K562 (cell line): ENCODE data around the gene COX6B2. TPM values are rescaled to one million over a fixed set of nuclear protein-coding genes. Genes with fewer than 3 reads are reported as not detected.

Source experiments
- ATAC-seq: fragments of 200-7000 bp; cut with Tn5 transposase; 3 replicates; pipeline ENCODE4 v1.9.1; 2020; ENCODE audit warnings: moderate library complexity
- BruUV-seq: library from RNA; stranded (reverse); fragments of 400-500 nt; replicated peaks from 2 replicates; lab custom pipeline; 2021; lab: Mats Ljungman, UMichigan
- CTCF ChIA-PET: fragments of 300-600 bp; formaldehyde crosslinking; extraction: SDS; loops from one replicate; lab custom pipeline; 2021; ENCODE audit warnings: low intra/inter-chr PET ratio; lab: Yijun Ruan, JAX
- POLR2A ChIA-PET: fragments of 300-600, 350-650 bp; sonication (Branson Sonifier 250); formaldehyde crosslinking; extraction: SDS; loops from one replicate; lab custom pipeline; 2021; ENCODE audit warnings: antibody characterized with exemption, inconsistent platforms; lab: Yijun Ruan, JAX
- DNase-seq, 4 experiments: peaks; one replicate each; pipeline versions ENCODE4 v3.0.0 to v3.0.0-alpha.2; 2011 to 2018; ENCODE audit warnings: low spot score in 3 of 4, mixed read lengths in 3 of 4; ENCODE audit errors: extremely low read depth in 1 of 4
- FAIRE-seq: peaks from 2 replicates; lab custom pipeline; 2011; peaks lifted over from hg19 to GRCh38; lab: Jason Lieb, UNC
- H2AFZ ChIP-seq: 2 replicates; pipeline ENCODE4 v1.6.0; 2011; ENCODE audit warnings: low read depth, low read length, control low read depth, inconsistent platforms
- H3K27ac ChIP-seq: fragments of 200-600 bp; 3 replicates; pipeline ENCODE4 v1.8.0; 2011; ENCODE audit warnings: low read depth, mild to moderate bottlenecking, control low read depth, inconsistent platforms, low read length, moderate library complexity, mixed read lengths; ENCODE audit errors: extremely low read depth
- H3K27me3 ChIP-seq, 2 experiments: fragments of 300-600 bp in 1 of 2; 2 replicates in 1 of 2; 3 replicates in 1 of 2; pipeline versions ENCODE4 v1.6.0 to v1.8.0; 2011; ENCODE audit warnings: inconsistent platforms in 2 of 2, low read length in 2 of 2, mild to moderate bottlenecking in 1 of 2, mixed read lengths in 1 of 2, moderate library complexity in 1 of 2; ENCODE audit not compliant: control insufficient read depth in 2 of 2, insufficient read depth in 2 of 2
- H3K36me3 ChIP-seq: fragments of 300-600 bp; 3 replicates; pipeline ENCODE4 v1.8.0; 2011; ENCODE audit warnings: mild to moderate bottlenecking, low read length, inconsistent platforms; ENCODE audit not compliant: control insufficient read depth, insufficient read depth
- H3K4me1 ChIP-seq, 2 experiments: fragments of 200-600 bp in 1 of 2; replicated peaks in 1 of 2; 2 replicates in 1 of 2; 3 replicates in 1 of 2; pipeline versions ENCODE4 v1.5.1 to v1.8.0; 2011; ENCODE audit warnings: inconsistent platforms in 2 of 2, low read length in 2 of 2, mild to moderate bottlenecking in 1 of 2, mixed read lengths in 1 of 2, moderate library complexity in 1 of 2; ENCODE audit not compliant: control insufficient read depth in 2 of 2, insufficient read depth in 2 of 2
- H3K4me2 ChIP-seq: 2 replicates; pipeline ENCODE4 v1.6.1; 2011; ENCODE audit warnings: low read length, control low read depth, inconsistent platforms, mixed read lengths; ENCODE audit not compliant: insufficient read depth
- H3K4me3 ChIP-seq: fragments of 200-600 bp; sonication (generic), shearing (Covaris generic); 2 replicates; pipeline ENCODE4 v1.5.1; 2016; ENCODE audit warnings: control low read depth, inconsistent platforms
- H3K79me2 ChIP-seq: fragments of 200-600 bp; 3 replicates; pipeline ENCODE4 v1.8.0; 2011; ENCODE audit warnings: low read length, inconsistent platforms; ENCODE audit not compliant: control insufficient read depth, insufficient read depth
- H3K9ac ChIP-seq, 2 experiments: 2 replicates each; pipeline versions ENCODE4 v1.6.0 to v1.6.1; 2011; ENCODE audit warnings: low read depth in 2 of 2, low read length in 2 of 2, control low read depth in 1 of 2, inconsistent platforms in 1 of 2, mild to moderate bottlenecking in 1 of 2, mixed read lengths in 1 of 2; ENCODE audit not compliant: insufficient read depth in 1 of 2
- H3K9me1 ChIP-seq: one replicate; pipeline ENCODE4 v1.6.0; 2011; ENCODE audit warnings: inconsistent platforms, mild to moderate bottlenecking, low read length, moderate library complexity; ENCODE audit not compliant: control insufficient read depth, insufficient read depth
- H3K9me3 ChIP-seq: replicated peaks from 2 replicates; pipeline ENCODE4 v1.5.1; 2011; ENCODE audit warnings: low read depth, low read length, inconsistent platforms; ENCODE audit not compliant: control insufficient read depth, insufficient read depth
- H4K20me1 ChIP-seq: replicated peaks from 2 replicates; pipeline ENCODE4 v1.6.1; 2011; ENCODE audit warnings: low read length, inconsistent platforms, mixed read lengths; ENCODE audit not compliant: control insufficient read depth, insufficient read depth
- MAX ChIP-seq: sonication (generic); formaldehyde crosslinking; IDR thresholded peaks from 2 replicates; pipeline ENCODE4 v1.9.0; 2022; ENCODE audit warnings: mild to moderate bottlenecking, missing genetic modification reagents
- NFIX ChIP-seq: fragments of 250-450 bp; sonication (Bioruptor Pico); IDR thresholded peaks from 2 replicates; pipeline ENCODE4 v1.4.0; 2020; ENCODE audit warnings: low read depth, mild to moderate bottlenecking, moderate library complexity
- POLR2A ChIP-seq: fragments of 450-650 bp; conservative IDR thresholded peaks from 2 replicates; pipeline ENCODE4 v1.6.1; 2016
- POLR2AphosphoS2 ChIP-seq: IDR thresholded peaks from 2 replicates; pipeline ENCODE4 v1.6.1; 2012; ENCODE audit warnings: low read length, improper control_type of control experiment
- POLR2G ChIP-seq: fragments of 200-400 bp; formaldehyde crosslinking; IDR thresholded peaks from 2 replicates; pipeline ENCODE4 v1.6.1; 2017; ENCODE audit warnings: low read depth, mild to moderate bottlenecking, antibody characterized with exemption, low read length, moderate library complexity
- RBFOX2 ChIP-seq: fragments of 200-400 bp; formaldehyde crosslinking; IDR thresholded peaks from 2 replicates; pipeline ENCODE4 v1.6.1; 2017; ENCODE audit warnings: low read depth, mild to moderate bottlenecking, low read length, moderate library complexity
- ZC3H8 ChIP-seq: fragments of 450-650 bp; IDR thresholded peaks from 2 replicates; pipeline ENCODE4 v1.6.1; 2017
- WGBS: fragments of 100-300 bp; shearing (Covaris generic); methylation state at CpG from one replicate; pipeline ENCODE4 v1.1.6; 2016; ENCODE audit warnings: low coverage, mixed read lengths; ENCODE audit not compliant: insufficient coverage; ENCODE audit errors: missing lambda C conversion rate; 5-methylcytosine and 5-hydroxymethylcytosine counted together
- in situ Hi-C: fragments of 300-500 bp; cut with MboI; formaldehyde crosslinking; loops from 4 replicates; pipeline ENCODE4 v1.15.0; 2018; ENCODE audit warnings: inconsistent platforms, mixed read lengths
- intact Hi-C: fragments of 100-400 bp; cut with micrococcal nuclease; formaldehyde crosslinking; loops from 2 replicates; pipeline ENCODE4 v1.14.2; 2022
- polyA plus RNA-seq, 8 experiments: library from polyadenylated mRNA; depleted of rRNA in 4 of 8; stranded (reverse) in 5 of 8; unstranded in 3 of 8; fragments of >200 nt; fragmentation: Nextera tagmentation in 2 of 8; fragmentation: Illumina TruSeq in 1 of 8; extraction: Ambion mirVana in 2 of 8; extraction: Trizol in 1 of 8; gene quantifications; 2 replicates each; pipeline versions ENCODE4 v1.2.1 to v1.2.3, GENCODE V29; 2011 to 2014; ENCODE audit warnings: inconsistent platforms in 1 of 8, missing spikeins in 1 of 8
- total RNA-seq, 7 experiments: library from RNA; depleted of rRNA in 6 of 7; stranded (reverse); fragments of >200 nt in 6 of 7; fragmentation: Illumina TruSeq in 2 of 7; extraction: Trizol in 2 of 7; gene quantifications; 2 replicates each; pipeline versions ENCODE4 v1.2.1 to v1.2.3, GENCODE V29; 2011 to 2021; ENCODE audit warnings: low replicate concordance in 1 of 7

COX6B2 gene
- total and polyA plus RNA-seq, 9 of the 15 experiments (the other 6 are each of a cell fraction or from before 2014, with no cell fraction given), result 0.40 to 2.5 (median 0.83) TPM

GRCh38 chr19:55350620-55351315 is 3.8 kb downstream of the COX6B2 start:
- peaks cover 5% of the 10 kb centered on the region for H3K9me1 ChIP-seq
- in situ Hi-C loops, result no loop called here
- no peak for TF ChIP-seq NFIX
- TF ChIP-seq POLR2AphosphoS2, result peak; percentile 53; the same call in 1 of the 2 replicates
- TF ChIP-seq, all 486 proteins: peak for 1
- H3K9me3 ChIP-seq, result no peaks in the 10 kb centered on the region
- no peak overlapping the region for H3K4me3 ChIP-seq
- peak; percentile 35 for FAIRE-seq
- no TSS peak for BruUV-seq
- peaks cover 28% of the 10 kb centered on the region; the same call in 2 of the 3 replicates for H3K36me3 ChIP-seq
- no peak for DNase-seq
- H2AFZ ChIP-seq, result no peak overlapping the region
- H3K9ac ChIP-seq, result peak overlapping the region in 1 of 2 experiments; percentile 75; a peak in 2 of 4 replicates
- peaks cover 6% of the 10 kb centered on the region for H4K20me1 ChIP-seq
- ChIA-PET POLR2A (interaction anchor here (0.6 to 1.9 kb wide), 5 partner anchors 10 to 117 kb away, joined by 3 to 11 read pairs (median 3); no protein-coding TSS in a partner anchor), CTCF (no interaction called here)
- H3K4me2 ChIP-seq, result no peak overlapping the region
- H3K27me3 ChIP-seq, result peaks cover 3 to 5% of the 10 kb centered on the region in 2 experiments; a peak in 4 of 5 replicates
- no peaks in the 10 kb centered on the region for H3K79me2 ChIP-seq
- no peak for ATAC-seq
- intact Hi-C loops, result no loop called here
- H3K4me1 ChIP-seq, result peaks cover 4 to 67% of the 10 kb centered on the region in 2 experiments; a peak in 4 of 5 replicates
- no peak overlapping the region for H3K27ac ChIP-seq
- WGBS, result 39% methylated on average over 11 of the region's 11 CpGs

- Histone ChIP-seq H3K4me3 (no peak overlapping the region), H3K27ac (no peak overlapping the region), H3K9me1 (peaks cover 5% of the 10 kb centered on the region), H4K20me1 (peaks cover 4% of the 10 kb centered on the region), H3K9ac (peak overlapping the region in 1 of 2 experiments; percentile 71; a peak in 2 of 4 replicates), H3K4me2 (no peak overlapping the region), H3K9me3 (no peaks in the 10 kb centered on the region), H3K27me3 (no peaks in the 10 kb centered on the region), H3K4me1 (peaks cover 2 to 73% of the 10 kb centered on the region in 2 experiments; a peak in 3 of 5 replicates), H2AFZ (no peak overlapping the region), H3K36me3 (peaks cover 47% of the 10 kb centered on the region; the same call in 2 of the 3 replicates), H3K79me2 (no peaks in the 10 kb centered on the region)
- TF ChIP-seq POLR2AphosphoS2 (0 out of 2 replicates have a peak, but pooled peaks have one; percentile 42), RBFOX2 (peak; percentile 43), MAX (CRISPR knock-in tag) (peak; percentile 26; the same call in 1 of the 2 replicates), POLR2A (peak; percentile 48; the same call in 1 of the 2 replicates), POLR2G (peak; percentile 60), ZC3H8 (no peak)
- intact Hi-C loops, result no loop called here
- ATAC-seq (no peak; the same call in 2 of the 3 replicates), DNase-seq (no peak), FAIRE-seq (no peak)
- POLR2A ChIA-PET, result interaction anchor here (0.7 to 2.1 kb wide), 11 partner anchors 7 to 74 kb away, joined by 3 to 14 read pairs (median 4); partner anchors contain the start of gene KMT5C
- in situ Hi-C loops, result no loop called here
- CTCF ChIA-PET, result no interaction called here
- no TSS peak for BruUV-seq
- WGBS, result 70% methylated on average over 22 of the region's 22 CpGs
Measured at GRCh38 chr19:55348317-55349034, 6.0 kb downstream of the COX6B2 start.
